NCI-H1048 (cell line): Measurements from ENCODE around the gene DNASE1L2.
"Not testable (repeated sequence)": the region's sequence is repeated elsewhere in the genome, so short reads cannot be mapped to it uniquely, and the experiment has no call there.

ENCODE experiments used
- DNase-seq: peaks from one replicate; lab custom pipeline; 2025; lab: John Stamatoyannopoulos, UW

Gene DNASE1L2, protein sequence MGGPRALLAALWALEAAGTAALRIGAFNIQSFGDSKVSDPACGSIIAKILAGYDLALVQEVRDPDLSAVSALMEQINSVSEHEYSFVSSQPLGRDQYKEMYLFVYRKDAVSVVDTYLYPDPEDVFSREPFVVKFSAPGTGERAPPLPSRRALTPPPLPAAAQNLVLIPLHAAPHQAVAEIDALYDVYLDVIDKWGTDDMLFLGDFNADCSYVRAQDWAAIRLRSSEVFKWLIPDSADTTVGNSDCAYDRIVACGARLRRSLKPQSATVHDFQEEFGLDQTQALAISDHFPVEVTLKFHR

DNA sequence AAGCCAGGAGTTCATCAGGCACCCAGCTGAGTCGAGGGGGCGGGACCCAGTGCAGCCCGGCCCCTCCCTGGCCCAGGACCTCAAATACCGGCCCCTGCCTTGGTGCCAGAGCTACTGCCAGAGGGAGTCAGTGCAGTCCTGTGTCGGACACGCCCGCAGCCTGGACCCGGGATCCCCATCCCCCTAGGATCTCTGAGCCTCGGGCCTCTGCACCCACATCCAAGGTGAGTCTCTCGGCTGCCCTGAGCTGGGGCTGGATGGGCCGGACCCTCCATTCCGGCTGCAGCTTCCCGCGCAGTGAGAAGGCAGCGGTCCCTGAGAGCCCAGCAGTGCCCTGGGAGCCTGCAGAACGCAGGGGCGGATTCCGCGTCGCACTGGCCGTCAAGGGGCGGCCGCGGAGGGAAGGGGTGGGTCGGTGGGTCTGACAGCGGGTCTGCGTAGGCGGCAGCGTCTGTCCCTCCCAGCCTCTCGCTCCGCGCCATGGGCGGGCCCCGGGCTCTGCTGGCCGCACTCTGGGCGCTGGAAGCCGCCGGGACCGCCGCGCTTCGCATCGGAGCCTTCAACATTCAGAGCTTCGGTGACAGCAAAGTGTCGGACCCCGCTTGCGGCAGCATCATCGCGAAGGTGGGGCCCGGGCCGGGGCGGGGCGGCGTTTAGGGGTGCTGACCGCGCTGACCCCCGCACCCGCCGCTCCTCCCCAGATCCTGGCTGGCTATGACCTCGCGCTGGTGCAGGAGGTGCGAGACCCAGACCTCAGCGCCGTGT, at the start of gene DNASE1L2:
Gene DNASE1L2, plus strand, starts transcription at position 108 of the 765 bp plus-strand sequence. Its CDS starts 373 bp downstream, at position 481.
- DNase-seq = no peak

DNA sequence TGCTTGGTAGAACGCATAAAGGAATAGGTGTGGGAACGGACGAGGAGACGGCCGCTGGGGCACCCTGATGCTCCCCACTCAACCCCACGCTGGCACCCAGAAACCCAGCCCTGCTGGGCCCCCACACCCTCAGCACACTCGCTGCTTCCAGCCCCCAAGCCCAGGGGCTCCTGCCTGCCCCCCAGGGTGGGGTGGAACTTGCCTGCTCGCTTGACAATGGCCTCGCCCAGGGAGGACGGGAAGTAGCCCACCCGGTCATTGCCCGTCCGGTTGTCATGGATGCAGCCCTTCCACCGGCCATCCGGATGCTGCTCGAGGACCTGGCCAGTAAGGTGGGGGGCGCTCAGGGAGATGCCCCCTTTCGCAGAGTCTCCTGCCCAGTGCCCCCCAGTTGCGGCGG, 49.7 kb upstream of the DNASE1L2 start:
- DNase-seq = no peak

DNA sequence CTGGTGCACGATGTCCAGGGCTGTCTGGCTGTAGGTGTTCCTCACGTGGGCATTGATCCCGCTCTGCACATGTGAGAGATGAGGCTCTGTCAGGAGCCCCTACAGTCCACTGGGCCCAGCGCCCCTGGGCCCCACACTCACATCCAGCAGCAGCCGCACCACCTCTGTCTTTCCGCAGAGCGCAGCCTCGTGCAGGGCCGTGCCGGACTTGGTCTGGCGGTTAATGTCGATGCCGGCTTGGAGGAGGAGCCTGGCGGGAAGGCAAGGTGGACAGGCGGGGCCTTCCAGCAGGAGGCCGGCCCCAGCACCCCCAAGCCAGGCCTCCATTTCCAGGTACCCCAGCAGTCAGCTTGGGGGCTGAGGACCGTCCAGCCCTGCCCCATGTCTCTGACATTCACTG, 49.0 kb upstream of the DNASE1L2 start:
- DNase-seq = no peak

DNA sequence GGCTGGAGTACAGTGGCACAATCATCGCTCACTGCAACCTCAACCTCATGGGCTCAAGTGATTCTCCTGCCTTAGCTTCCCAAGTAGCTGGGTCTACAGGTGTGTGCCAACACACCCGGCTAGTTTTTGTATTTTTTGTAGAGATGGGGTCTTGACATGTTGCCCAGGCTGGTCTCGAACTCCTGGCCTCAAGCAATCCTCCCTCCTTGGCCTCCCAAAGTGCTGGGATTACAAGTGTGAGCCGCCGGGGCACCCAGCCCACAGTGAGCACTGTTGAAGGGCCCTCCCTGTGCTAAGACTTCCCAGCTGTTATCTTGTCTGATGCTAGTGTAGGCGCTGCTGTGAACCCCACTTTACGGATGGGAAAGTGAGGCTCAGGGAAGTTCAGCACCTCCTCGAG, 47.8 kb upstream of the DNASE1L2 start:
- DNase-seq = no peak

DNA sequence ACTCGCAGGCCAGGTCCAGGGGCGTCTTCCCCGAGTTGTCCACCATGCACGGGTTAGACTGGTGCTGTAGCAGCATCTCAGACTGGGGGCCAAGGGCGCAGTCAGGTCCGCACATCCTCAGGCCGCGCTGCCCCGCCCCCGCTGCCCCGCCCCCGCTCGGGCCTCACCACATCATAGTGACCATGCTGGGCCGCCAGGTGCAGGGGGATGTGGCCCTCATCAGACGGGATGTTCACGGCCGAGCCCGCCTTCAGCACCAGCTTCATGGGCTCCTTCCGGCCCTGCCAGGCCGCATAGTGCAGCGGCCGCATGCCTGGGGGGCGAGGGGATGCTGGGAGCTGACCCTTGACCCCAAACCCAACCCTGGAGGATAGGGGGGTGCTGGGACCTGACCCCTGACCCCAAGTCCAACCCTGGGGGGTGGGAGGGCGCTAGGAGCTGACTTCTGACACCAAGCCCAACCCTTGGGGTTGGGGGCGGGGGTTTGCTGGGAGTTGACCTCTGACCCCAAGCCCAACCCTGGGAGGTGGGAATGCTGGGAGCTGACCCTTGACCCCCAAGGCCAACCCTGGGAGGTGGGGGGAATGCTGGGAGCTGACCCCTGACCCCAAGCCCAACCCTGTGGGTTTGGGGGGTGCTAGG, 46.9 kb upstream of the DNASE1L2 start:
- DNase-seq = no peak

DNA sequence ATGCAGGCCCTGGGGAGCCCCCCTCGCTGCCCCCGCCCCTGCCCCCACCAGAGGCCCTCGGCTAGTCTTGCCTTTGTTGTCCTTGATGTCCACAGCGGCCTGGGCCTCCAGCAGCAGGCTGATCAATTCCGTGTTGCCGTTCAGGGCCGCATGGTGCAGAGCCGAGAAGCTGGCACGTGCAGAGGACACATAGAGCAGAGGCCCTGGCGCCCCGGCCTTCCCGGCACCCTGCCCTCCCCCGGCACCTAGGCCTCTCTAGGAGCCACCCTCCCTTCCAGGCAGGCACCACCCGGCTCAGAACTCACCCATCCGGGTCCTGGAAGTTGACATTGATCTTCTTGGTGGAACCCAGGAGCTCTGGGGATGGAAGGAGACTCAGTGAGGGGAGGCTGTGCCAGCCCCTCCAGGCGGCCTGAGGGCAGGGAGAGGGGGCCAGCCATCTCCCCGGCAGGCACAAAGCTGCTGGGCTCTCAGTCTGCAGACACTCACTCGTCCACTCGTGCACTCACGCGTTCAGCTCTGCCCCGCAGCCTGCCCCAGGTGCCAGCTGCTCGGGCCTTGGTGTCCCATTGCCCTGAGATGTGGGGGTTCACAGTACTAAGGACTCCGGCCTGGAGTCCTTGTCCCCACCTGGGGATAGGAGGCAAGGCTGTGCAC, 46.1 kb upstream of the DNASE1L2 start:
- DNase-seq = no peak

DNA sequence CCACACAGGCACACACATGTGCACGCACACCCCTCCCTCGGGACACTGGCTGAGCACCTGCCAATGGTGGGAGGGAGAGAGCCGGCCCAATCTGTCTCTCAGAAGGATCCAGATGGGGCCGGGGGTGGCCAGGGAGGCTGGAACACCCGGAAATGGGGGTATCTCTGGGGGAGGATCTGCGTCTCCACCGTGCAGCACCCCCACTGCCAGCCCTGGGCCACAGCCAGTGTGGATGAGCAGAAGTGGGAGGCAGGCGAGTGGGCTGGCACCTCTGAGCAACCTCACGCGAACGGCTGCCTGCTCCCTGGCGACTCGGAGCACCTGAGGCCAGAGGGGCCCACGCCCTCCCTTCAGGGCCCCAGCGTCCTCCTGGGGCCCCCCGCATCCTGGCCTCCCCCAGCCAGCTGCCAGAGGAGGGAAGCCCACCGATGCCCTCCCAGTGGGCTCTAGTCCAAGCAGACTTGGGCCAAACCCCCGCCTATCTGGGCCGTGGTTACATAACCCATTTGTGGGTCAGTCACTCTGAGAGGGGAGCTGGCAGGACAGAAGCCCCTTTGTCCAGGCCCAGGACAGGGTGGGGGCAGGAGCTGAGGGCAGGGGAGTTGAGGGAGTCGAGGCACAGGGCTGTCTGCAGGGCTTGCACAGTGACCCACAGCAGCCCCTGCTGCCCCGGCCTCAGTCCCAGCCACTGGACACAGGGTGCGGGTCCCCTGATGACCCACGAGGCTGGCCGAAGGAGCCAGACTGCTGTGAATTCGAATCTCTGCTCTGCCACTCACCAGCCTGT, 45.4 kb upstream of the DNASE1L2 start:
- DNase-seq = no peak

DNA sequence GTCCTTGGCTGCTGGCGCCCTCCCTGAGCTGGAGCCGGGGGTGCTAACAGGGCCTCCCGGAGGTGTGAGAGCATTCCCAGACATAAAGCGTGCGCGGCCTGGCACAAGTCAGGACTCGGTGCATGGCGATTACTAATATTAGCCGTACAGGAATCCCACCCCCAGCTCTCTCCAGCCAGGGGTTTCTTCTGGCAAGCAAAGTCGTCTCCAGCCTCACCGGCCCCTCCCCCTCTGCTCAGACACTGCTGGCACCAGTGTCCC, 44.9 kb upstream of the DNASE1L2 start:
- DNase-seq = no peak

DNA sequence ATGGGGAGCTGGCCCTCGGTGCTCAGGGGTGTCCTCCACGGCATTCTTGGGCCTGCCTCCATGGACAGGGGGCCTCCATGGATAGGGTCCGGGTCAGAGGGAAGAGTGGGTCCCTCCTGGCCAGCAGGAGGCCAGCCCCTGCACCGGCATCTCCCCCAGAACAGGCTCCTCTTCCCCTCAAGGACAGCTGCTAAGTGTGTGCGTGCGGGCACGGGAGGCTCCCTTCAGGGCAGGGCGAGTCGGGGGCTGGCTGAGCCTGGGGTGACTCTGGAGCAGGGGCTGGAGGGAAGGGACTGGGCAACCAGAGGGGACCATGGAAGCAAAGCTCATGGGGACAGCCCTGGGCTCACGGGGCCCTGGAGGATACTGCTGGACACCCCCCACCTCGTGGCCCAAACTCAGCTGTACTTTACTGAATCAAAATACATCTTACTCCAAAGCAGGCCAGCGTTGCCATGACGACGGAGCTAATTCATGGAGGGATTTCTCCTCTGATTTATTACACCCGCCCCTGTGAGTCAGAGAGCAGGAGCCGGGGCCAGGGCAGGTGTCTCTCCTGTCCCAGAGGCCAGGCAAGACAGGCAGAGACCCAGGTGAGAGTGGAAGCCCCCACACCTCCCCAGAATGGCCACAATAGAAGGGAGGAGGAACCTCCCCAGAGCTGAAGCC, 41.9 kb upstream of the DNASE1L2 start:
- no peak for DNase-seq

DNA sequence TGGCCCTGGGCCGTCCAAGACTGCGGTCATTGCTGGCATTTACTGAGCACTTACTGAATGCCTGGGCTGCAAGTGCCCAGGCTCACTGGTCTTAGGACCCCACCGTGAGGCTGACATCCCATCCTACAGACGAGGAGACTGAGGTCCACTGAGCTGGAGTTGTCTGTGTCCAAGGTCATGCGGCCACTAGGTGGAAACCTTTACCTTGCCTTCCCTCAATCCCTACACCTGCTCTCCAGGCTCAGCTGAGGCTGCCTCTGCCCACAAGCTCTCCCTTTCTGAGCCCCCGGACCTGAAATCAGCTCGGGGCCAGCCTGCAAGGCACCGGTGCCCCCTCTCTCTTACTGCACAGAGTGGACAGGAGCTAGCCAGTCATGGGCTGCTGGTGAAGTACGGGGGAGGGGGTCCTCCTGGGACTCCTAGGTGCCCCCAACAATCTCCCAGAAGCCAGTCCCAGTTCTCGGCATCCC, 41.4 kb upstream of the DNASE1L2 start:
- no peak for DNase-seq

DNA sequence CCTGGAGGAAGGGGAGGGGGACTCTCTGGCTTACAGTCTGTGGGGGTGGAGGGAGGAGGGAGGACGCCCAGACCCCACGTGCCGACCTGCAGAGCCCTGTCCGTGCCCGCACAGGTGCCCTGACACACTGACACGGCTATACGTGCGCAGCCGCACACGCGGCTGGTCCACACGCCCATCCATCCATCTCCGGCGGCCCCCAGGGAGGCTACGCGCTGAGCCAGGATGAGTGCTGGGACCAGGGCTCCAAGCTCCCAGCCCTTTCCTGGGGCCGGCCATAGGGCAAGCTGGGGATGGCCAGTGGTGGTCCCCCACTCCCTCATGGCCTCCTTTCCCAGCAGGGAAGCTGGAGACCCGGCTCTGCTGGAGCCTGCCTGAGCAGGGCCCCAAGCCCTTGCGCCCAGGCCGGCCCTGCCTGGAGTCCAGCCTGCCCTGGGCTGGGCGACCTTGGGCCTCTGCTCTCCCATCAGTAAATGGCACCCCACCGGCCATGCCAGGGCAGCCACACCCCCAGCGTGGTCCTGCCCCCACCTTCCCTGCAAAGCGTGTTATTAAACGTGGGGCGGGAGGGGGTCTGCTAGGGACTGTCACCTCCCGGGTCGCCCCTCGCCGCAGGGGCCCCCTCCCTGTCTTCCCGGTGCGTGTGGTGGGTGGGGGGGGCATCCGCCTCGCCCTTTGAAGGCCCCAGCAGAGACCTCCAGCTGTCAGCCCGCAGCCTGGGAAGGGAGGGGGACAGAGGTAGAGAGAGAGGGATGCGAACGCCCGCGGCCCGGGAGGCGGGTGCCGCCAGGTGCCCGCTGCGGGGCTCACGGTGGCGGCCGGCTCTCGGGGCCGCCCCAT, 40.7 kb upstream of the DNASE1L2 start:
- DNase-seq = no peak

DNA sequence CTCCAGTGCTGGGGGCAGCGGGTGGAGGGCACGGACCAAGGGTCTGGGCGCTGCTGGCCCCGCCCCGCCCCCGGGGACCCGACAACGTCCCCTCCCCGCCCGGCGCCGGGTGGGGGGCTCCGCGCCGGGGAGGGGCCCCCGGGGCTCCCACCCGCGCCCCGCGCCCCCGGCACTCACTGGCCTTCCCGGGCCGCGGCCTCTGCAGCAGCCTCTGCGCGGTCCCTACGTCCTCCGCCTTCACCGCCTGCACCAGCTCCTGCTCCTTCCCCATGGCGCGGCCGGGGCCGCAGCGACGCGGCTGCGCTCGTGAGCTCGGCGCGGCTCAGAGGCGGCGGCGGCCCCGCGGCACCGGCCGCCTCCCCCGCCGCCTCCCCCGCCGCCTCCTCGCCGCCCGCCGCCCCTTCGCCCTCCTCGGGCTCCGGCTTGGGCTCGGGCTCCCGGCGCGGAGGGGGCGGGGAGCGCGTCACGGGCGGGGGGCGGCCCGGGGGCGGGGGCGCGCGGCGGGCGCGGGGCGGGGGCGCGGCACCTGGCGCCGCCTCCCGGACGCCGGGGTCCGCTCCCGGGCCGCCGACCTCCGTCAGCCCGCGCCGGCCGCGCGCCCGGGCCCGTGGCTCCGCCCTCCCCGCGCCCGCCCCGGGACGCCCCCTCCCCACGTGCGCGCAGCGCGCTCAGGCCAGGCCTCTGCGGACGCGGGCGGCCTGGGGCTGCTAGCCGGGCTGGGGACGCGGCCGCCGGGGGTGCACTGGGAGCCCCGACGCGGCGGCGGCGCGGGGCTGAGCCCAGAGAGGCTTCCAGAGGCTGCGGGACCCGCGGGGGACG, 39.9 kb upstream of the DNASE1L2 start, which contains the start of gene CASKIN1:
Gene CASKIN1, minus strand, starts transcription at position 444 of the 819 bp plus-strand sequence. Its CDS starts 173 bp downstream, at position 271.
- DNase-seq = no peak

DNA sequence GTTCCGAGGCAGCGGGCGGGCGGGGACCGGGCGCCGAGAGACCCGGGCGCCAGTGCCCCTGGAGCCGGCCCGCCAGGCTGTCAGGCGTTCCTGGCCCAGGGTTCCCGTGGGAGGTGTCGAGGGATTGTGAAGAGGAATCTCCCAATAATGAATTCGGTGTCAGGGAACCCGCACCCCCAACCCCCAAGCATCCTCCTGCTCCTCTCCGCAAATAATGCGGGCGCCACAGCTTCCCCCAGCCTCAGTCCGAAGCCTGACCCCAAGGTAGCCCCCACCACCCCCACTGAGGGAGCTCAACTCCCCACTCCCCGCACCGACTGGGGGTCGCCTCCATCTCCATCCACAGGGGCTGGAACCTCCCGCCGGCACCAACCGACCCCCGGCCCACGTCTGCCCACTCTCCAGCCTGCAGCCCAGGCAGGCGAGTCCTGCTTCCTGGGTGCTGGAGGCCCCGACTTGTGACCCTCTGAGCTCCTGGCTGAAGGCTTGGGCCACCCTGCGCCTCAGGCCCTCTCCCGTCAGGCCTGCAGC, 39.2 kb upstream of the DNASE1L2 start:
- DNase-seq = no peak

DNA sequence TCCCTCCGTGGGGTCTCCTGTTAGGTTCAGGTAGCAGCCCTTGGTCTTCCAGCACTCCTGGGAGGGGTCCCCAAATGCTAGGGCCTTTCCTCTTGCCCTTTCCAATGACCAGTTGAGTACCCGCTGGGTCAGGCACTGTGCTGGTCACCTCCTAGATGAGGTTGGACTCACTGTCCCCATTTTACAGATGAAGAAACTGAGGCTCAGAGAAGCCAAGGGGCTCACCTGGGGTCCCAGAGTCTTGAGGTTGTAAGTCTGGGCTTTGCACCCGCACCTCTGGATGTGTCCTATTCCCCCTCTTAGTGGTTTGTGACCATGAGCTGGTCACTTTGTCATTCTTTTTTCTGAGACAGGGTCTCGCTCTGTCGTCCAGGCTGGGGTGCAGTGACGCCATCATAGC, 38.5 kb upstream of the DNASE1L2 start:
- DNase-seq = no peak

DNA sequence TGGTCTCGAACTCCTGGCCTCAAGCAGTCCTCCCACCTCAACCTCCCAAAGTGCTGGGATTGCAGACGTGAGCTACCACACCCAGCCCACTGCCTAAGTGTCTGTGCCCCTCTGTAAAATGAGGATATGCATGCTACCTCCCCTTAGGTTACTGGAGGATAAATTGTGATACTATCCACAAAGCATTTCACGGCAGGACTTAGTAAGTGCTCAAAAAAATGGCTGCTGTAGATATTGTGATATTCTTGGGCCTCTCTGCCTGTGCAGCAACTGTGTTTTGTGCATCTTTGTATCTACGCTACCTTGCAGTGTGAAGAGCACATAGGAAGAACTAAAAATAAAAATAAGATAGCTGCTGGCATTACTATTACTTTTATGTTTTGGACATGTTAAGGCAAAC, 38.0 kb upstream of the DNASE1L2 start:
- no peak for DNase-seq

DNA sequence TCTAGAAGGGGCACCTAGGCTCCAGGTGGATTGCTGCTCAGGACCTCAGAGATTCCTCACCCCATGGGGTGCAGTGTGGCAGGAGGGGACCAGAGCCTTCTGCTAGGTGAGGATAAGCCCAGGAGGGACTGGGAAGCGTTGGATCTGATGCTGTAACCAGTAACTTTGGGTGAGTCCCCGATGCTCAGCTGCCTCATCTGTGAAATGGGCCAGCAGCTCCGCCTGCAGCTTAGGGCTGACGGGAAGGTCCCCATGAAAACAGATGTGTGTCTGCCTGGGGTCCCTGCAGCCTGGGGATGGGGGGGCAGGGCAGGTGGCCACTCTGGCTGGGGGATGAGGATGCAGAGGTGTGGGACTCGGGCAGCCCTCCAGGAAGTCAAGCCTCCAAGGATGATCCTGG, 37.1 kb upstream of the DNASE1L2 start:
- DNase-seq = no peak

DNA sequence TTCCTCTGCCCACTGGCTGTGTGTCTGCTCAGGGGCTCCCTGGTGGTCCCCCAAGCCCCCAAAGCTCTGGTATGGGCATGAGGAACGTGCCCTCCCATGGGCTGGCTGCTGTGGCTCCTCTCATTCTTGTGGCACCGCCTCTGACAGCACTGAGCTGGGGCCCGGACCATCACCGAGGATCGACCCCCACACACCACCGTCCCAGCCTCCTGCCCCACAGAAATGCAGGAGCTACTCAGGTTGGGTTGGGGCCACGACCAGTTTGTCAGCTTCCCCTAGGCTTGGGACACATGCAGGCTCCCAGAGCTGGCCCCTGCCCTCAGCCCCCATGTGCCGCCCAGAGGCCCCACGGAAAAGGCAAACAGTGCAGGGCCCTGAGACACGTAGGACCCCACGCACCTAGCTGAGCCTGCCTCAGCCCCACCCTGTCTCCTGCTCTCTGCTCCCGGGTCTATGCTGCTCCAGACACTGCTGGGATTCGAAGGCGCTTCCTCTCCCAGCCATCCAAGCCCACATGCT, 36.6 kb upstream of the DNASE1L2 start:
- no peak for DNase-seq

DNA sequence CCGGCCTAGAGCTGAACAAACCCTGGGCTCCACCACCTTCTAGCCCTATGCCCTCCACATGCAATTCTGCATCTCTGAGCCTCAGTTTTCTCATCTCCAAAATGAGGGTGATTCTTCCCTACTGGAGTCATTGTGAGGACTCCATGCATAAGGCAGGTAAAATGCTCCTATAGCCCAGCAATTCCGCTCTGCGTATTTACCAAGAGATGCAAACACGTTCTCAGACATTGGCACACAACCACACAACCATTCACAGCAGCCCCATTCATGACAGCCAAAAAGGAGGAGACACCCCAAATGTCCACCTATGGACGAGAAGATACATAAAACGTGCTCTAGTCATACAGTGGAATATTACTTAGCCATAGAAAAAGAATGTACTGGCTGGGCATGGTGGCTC, 35.9 kb upstream of the DNASE1L2 start:
- no peak for DNase-seq

DNA sequence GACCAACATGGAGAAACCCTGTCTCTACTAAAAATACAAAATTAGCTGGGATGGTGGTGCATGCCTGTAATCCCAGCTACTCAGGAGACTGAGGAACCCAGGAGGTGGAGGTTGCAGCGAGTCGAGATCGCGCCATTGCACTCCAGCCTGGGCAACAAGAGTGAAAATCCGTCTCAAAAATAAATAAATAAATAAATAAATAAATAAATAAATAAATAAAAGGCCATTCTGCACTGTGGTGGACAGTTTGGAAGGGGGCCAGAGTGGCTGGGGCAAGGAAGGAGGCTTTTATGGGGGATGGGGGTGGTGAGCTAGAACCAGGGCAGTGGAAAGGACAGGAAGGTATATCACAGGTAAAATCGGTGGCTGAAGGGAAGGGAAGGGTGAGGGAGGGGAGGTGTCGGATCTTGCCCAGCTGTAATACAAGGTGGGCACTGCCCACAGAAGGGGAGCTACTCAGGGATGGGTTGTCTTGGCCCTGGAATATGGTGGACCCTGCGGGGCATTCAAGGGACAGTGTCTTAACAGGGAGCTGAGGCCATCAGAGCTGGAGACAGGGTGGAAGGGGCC, 33.0 kb upstream of the DNASE1L2 start:
- DNase-seq = not testable (repeated sequence)
